Duodenal mucosa (tissue), 2 donors: Measurements from ENCODE around the gene OSBPL10.

Experiments used
- H3K27ac ChIP-seq: one replicate; pipeline ENCODE4 v1.7.0; 2013; ENCODE audit warnings: low read depth, low read length
- H3K27me3 ChIP-seq, 2 donors: one replicate each; pipeline ENCODE4 v1.7.0; 2013; ENCODE audit warnings: low read length in 2 of 2, control low read depth in 1 of 2; ENCODE audit not compliant: insufficient read depth in 2 of 2, control insufficient read depth in 1 of 2
- H3K36me3 ChIP-seq, 2 donors: one replicate each; pipeline ENCODE4 v1.7.0; 2013; ENCODE audit warnings: low read length in 2 of 2, control low read depth in 1 of 2; ENCODE audit not compliant: insufficient read depth in 2 of 2, control insufficient read depth in 1 of 2
- H3K4me1 ChIP-seq, 2 donors: one replicate each; pipeline ENCODE4 v1.7.0; 2013; ENCODE audit warnings: low read length in 2 of 2, control low read depth in 1 of 2; ENCODE audit not compliant: insufficient read depth in 2 of 2, control insufficient read depth in 1 of 2
- H3K4me3 ChIP-seq, 2 donors: one replicate each; pipeline ENCODE4 v1.7.0; 2013; ENCODE audit warnings: low read length in 2 of 2, low read depth in 1 of 2
- H3K9ac ChIP-seq, 2 donors: one replicate each; pipeline ENCODE4 v1.7.0; 2013; ENCODE audit warnings: low read length in 2 of 2, low read depth in 1 of 2
- H3K9me3 ChIP-seq, 2 donors: one replicate each; pipeline ENCODE4 v1.7.0; 2013; ENCODE audit warnings: low read length in 2 of 2, control low read depth in 1 of 2; ENCODE audit not compliant: control insufficient read depth in 1 of 2

The OSBPL10 gene

DNA sequence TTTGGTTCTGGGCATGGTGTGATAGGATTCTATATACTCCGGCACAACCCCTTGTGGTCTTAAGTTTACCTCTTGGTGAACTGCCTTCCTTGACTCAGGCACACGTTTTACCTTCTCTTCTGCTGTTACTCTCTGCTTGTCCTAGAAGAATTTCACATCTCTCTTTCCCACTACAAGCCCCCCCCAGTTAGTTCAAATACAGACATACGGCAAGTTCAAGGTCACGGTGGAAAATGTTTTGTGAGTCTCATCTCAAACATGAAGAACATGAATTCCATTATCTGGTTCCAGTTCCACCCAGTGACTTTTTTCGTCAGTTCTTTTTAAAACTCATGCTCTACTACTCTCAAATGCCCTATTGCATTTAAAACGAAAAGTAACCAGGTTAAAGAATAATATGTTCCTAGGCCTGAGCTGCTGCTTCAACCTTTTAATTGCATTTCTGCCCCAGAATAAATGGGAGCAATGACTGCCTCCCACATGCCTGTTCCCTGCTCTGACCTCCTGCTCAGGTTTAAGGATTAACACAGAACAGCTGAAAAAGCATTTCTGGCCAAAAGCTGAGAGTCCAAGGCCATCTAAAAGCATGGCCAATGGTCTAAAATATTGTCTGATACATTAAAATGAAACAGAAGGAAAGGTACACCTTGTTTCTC lies 132.8 kb downstream of the OSBPL10 start:
- Histone ChIP-seq H3K4me3 (no peak overlapping the region), H3K36me3 (no peaks in the 10 kb centered on the region), H3K9me3 (no peaks in the 10 kb centered on the region), H3K27me3 (no peaks in the 10 kb centered on the region), H3K27ac (no peak overlapping the region), H3K9ac (no peak overlapping the region), H3K4me1 (no peaks in the 10 kb centered on the region)

DNA sequence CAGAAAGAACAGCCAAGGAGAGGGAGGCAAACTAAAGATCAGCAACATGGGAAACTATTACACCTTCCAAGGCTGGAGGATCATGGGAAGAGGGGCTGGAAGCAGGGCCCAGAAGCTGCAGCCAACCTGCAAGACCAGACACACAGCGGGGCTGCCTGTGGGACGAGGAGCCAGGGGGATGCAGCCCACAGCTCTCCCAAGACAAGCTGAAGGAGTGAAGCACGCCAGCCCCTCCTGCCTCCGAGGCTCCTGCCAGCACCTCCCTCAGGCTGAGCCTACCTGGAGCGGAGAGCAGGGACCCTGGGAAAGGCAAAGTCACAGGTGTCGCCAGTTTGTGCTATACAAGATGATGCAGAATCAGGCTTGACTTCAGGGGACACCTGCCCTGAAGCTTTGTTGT lies 133.3 kb downstream of the OSBPL10 start:
- H3K27me3 ChIP-seq: no peaks in the 10 kb centered on the region
- H3K36me3 ChIP-seq: no peaks in the 10 kb centered on the region
- H3K4me1 ChIP-seq: no peaks in the 10 kb centered on the region
- H3K9ac ChIP-seq: no peak overlapping the region
- H3K4me3 ChIP-seq: no peak overlapping the region
- H3K9me3 ChIP-seq: no peaks in the 10 kb centered on the region
- no peak overlapping the region for H3K27ac ChIP-seq

GRCh38 chr3:31841515-31841914 lies 139.5 kb downstream of the OSBPL10 start:
- no peak overlapping the region for H3K27ac ChIP-seq
- no peak overlapping the region for H3K9ac ChIP-seq
- no peaks in the 10 kb centered on the region for H3K4me1 ChIP-seq
- no peaks in the 10 kb centered on the region for H3K36me3 ChIP-seq
- H3K4me3 ChIP-seq: no peak overlapping the region
- no peaks in the 10 kb centered on the region for H3K9me3 ChIP-seq
- H3K27me3 ChIP-seq: no peaks in the 10 kb centered on the region

DNA sequence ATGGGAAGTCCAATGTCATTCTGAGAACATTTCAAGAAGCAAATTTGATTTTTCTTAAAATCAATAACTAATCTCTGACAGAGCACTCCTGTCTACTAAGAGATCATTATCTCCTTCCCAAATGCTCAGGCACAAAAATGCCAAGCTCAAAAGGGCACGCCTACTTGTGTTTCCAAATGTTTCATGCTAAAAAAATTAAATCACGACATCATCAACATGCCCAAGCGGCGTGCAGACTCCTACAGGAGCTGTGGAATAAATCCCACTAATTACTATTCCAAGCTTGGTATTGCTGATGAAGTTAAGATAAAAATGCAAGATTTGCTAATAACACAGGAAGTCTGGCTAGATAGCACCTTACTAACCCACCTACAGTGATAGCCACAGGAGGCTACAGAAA lies 140.8 kb downstream of the OSBPL10 start:
- Histone ChIP-seq H3K36me3 (no peaks in the 10 kb centered on the region), H3K27me3 (no peaks in the 10 kb centered on the region), H3K4me3 (no peak overlapping the region), H3K9me3 (no peaks in the 10 kb centered on the region), H3K4me1 (no peaks in the 10 kb centered on the region), H3K27ac (no peak overlapping the region), H3K9ac (no peak overlapping the region)

DNA sequence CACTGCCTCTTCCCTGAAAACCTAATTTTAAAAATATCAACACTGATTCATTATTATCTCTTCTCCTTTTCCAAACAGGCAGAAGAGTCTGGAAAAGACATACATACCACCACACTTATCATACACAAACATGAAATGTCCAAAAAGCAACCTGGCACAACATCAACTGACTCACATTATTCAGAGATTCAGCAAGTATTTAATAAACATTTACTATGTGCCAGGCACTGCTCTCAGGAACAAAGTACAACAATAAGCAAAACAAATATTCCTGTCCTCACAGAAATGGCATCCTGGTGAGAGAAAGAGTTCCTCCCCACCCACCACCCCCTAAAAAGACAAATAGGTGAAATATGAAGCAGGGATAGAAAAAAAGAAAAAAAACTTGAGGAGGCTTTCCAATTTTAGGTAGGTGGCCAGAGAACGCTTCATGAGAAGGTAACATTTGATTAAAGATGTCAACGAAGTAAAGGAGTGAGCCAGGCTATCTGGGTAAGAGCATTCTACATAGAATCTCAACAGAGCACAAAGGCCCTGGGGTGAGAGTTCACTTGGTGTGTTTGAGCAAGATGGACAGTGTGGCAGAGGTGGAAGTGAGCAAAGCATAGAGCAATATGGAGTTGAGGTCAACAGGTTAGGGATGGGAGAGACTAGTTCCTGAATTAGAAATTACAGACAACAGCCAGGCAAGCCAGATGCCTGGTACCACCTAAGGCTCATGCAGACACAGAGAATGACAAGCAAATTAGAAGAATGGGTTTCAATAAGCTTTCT lies 141.7 kb downstream of the OSBPL10 start:
- H3K4me3 ChIP-seq: no peak overlapping the region
- no peaks in the 10 kb centered on the region for H3K27me3 ChIP-seq
- no peak overlapping the region for H3K27ac ChIP-seq
- H3K9me3 ChIP-seq: no peaks in the 10 kb centered on the region
- H3K36me3 ChIP-seq: no peaks in the 10 kb centered on the region
- H3K9ac ChIP-seq: no peak overlapping the region
- H3K4me1 ChIP-seq: no peaks in the 10 kb centered on the region

DNA sequence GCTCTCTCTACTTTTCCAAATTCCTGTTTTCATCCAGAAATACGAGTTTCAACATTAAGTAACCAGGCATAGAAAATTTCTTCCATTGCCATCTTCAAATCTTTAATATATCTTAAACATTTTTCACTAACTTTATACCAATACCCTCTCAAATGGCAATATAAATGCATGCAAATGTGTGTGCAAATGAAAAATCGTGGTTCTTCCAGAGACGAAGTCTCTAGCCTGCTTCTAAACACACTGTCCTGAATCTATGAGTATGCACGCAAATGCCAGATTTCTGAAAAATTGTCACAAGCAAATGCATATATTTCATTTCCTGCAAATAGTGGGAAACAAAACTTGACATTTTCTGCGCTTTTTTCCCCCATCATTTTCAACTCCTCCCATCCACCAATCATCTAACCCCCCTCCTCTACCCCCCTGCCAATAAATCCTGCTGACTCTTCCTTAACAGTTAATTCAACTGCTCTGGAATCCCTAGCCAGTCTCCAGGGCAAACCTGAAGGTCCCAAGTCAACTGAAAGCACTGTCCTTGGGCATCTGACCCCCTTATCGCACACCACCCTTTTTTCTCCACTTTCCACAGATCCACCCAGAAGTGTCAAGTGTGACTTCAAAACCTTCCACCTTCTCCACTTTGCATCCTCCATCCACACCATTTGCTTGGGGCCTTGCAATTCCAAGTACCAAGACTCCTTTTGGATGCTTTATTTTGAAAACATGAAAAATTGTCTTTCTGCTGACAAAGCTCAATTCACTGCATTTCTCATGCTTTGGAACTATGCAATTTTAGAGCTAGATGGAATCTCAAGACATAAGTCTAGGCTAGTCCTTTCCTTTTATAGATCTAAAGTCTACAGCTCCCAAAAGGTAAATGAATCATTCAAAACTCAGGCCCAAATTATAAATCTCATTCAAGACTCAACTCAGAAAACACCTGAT lies 144.7 kb downstream of the OSBPL10 start:
- H3K27me3 ChIP-seq: no peaks in the 10 kb centered on the region
- H3K9ac ChIP-seq: no peak overlapping the region
- H3K9me3 ChIP-seq: no peaks in the 10 kb centered on the region
- H3K4me1 ChIP-seq: no peaks in the 10 kb centered on the region
- H3K36me3 ChIP-seq: no peaks in the 10 kb centered on the region
- no peak overlapping the region for H3K4me3 ChIP-seq
- no peak overlapping the region for H3K27ac ChIP-seq

- Histone ChIP-seq H3K9me3 (no peaks in the 10 kb centered on the region), H3K27ac (no peak overlapping the region), H3K4me3 (no peak overlapping the region), H3K36me3 (no peaks in the 10 kb centered on the region), H3K27me3 (no peaks in the 10 kb centered on the region), H3K4me1 (no peaks in the 10 kb centered on the region), H3K9ac (no peak overlapping the region)
These were observed 147.5 kb downstream of the OSBPL10 start for GRCh38 chr3:31833391-31834190.

GRCh38 chr3:31832551-31832950 lies 148.5 kb downstream of the OSBPL10 start:
- Histone ChIP-seq H3K4me3 (no peak overlapping the region), H3K36me3 (no peaks in the 10 kb centered on the region), H3K9ac (no peak overlapping the region), H3K27me3 (no peaks in the 10 kb centered on the region), H3K4me1 (no peaks in the 10 kb centered on the region), H3K27ac (no peak overlapping the region), H3K9me3 (no peaks in the 10 kb centered on the region)

DNA sequence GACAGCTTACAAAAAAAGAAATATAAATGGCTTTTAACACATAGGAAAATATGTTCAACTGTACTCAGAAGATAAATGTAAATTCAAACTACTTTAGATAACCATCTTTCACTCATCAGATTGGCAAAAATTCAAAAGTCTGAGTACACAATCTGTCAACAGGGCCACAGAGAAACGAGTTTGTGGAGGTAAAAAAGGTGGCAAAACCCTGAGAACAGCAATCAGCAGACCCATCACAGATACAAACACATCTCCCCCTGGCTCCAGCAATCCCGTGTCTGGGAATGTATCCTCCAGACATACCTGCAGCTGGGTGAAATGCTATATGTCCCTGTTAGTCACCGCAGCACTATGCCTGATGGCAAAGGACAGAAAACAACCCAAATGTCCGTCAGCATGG lies 149.5 kb downstream of the OSBPL10 start:
- Histone ChIP-seq H3K4me3 (no peak overlapping the region), H3K4me1 (no peaks in the 10 kb centered on the region), H3K9me3 (no peaks in the 10 kb centered on the region), H3K9ac (no peak overlapping the region), H3K27me3 (no peaks in the 10 kb centered on the region), H3K36me3 (no peaks in the 10 kb centered on the region), H3K27ac (no peak overlapping the region)
